Measurements from ENCODE around the gene EMC9.

GRCh38 chr14:24165785-24166184 is 24.4 kb upstream of the EMC9 start:
- TF ChIP-seq CTCF (conservative IDR thresholded peaks at IDR 0.05; ENCODE audit: low read length) (no peak), EZH2phosphoT487 (IDR thresholded peaks at IDR 0.05; ENCODE audit: borderline replicate concordance) (no peak)
